CD14-positive monocyte (primary cell): ENCODE data around the gene TM9SF3. TPM values are rescaled to one million over a fixed set of nuclear protein-coding genes. Genes with fewer than 3 reads are reported as not detected.
A peak's percentile ranks its signal among the peaks of the same experiment; 100 is the strongest.

ENCODE experiments used
- DNase-seq, 3 donors: peaks; one replicate each; pipeline ENCODE4 v3.0.0-alpha.2; 2011 to 2022
- H2AFZ ChIP-seq: 2 replicates; pipeline ENCODE4 v1.6.0; 2012; ENCODE audit warnings: mild to moderate bottlenecking, low read depth, low read length, inconsistent platforms; ENCODE audit not compliant: insufficient read depth, poor library complexity, severe bottlenecking
- H3K27ac ChIP-seq, 2 donors: 1 replicate in 1 of 2; 2 replicates in 1 of 2; pipeline ENCODE4 v1.5.1; 2012 to 2013; ENCODE audit warnings: low read length in 2 of 2, control low read depth in 1 of 2, inconsistent platforms in 1 of 2, low read depth in 1 of 2, mild to moderate bottlenecking in 1 of 2
- H3K27me3 ChIP-seq, 2 donors: one replicate each; pipeline versions ENCODE4 v1.6.0 to v1.6.1; 2011 to 2013; ENCODE audit warnings: low read length in 2 of 2; ENCODE audit not compliant: control insufficient read depth in 2 of 2, insufficient read depth in 2 of 2
- H3K36me3 ChIP-seq, 2 donors: replicated peaks in 1 of 2; 1 replicate in 1 of 2; 2 replicates in 1 of 2; pipeline versions ENCODE4 v1.5.1 to v1.6.1; 2012 to 2013; ENCODE audit warnings: low read length in 2 of 2, control low read depth in 1 of 2, inconsistent platforms in 1 of 2, mild to moderate bottlenecking in 1 of 2; ENCODE audit not compliant: insufficient read depth in 2 of 2, control insufficient read depth in 1 of 2
- H3K4me1 ChIP-seq, 2 donors: 1 replicate in 1 of 2; 2 replicates in 1 of 2; pipeline versions ENCODE4 v1.5.1 to v1.6.1; 2012 to 2013; ENCODE audit warnings: low read length in 2 of 2, control low read depth in 1 of 2, inconsistent platforms in 1 of 2, mild to moderate bottlenecking in 1 of 2, moderate library complexity in 1 of 2; ENCODE audit not compliant: insufficient read depth in 2 of 2, control insufficient read depth in 1 of 2
- H3K4me2 ChIP-seq: replicated peaks from 2 replicates; pipeline ENCODE3; 2012; ENCODE audit warnings: low read length, moderate library complexity, mild to moderate bottlenecking; ENCODE audit not compliant: poor library complexity, severe bottlenecking; ENCODE audit errors: extremely low read depth
- H3K4me3 ChIP-seq, 3 experiments: fragments of 200-600 bp in 1 of 3; sonication (generic) in 1 of 3; replicated peaks in 1 of 3; 1 replicate in 2 of 3; 2 replicates in 1 of 3; pipeline ENCODE4 v1.5.1; 2011 to 2013; ENCODE audit warnings: low read length in 3 of 3, mild to moderate bottlenecking in 3 of 3, control low read depth in 2 of 3, low read depth in 2 of 3, inconsistent platforms in 1 of 3, moderate library complexity in 1 of 3
- H3K79me2 ChIP-seq: 2 replicates; pipeline ENCODE4 v1.6.0; 2012; ENCODE audit warnings: mild to moderate bottlenecking, control low read depth, inconsistent platforms, low read length, moderate library complexity; ENCODE audit not compliant: insufficient read depth
- H3K9ac ChIP-seq: 2 replicates; pipeline ENCODE4 v1.6.0; 2017; ENCODE audit warnings: low read length, mild to moderate bottlenecking; ENCODE audit not compliant: insufficient read depth, poor library complexity, severe bottlenecking
- H3K9me3 ChIP-seq, 2 donors: replicated peaks in 1 of 2; 1 replicate in 1 of 2; 2 replicates in 1 of 2; pipeline versions ENCODE4 v1.5.1 to v1.6.1; 2012 to 2013; ENCODE audit warnings: low read length in 2 of 2, control low read depth in 1 of 2; ENCODE audit not compliant: control insufficient read depth in 1 of 2, insufficient read depth in 1 of 2
- H4K20me1 ChIP-seq: 2 replicates; pipeline ENCODE4 v1.6.0; 2012; ENCODE audit warnings: mild to moderate bottlenecking, low read length, control low read depth, moderate library complexity; ENCODE audit not compliant: insufficient read depth
- H3K27ac Mint-ChIP-seq, 7 donors: one replicate each; pipeline ENCODE4 v1.8.0; 2020; ENCODE audit warnings: mild to moderate bottlenecking in 7 of 7, mixed read lengths in 7 of 7, moderate library complexity in 6 of 7, inconsistent platforms in 2 of 7
- H3K27me3 Mint-ChIP-seq, 3 donors: one replicate each; pipeline ENCODE4 v1.8.0; 2021 to 2022; ENCODE audit warnings: low read depth in 3 of 3, mild to moderate bottlenecking in 3 of 3, mixed read lengths in 3 of 3, moderate library complexity in 3 of 3, inconsistent platforms in 1 of 3
- H3K36me3 Mint-ChIP-seq, 2 donors: one replicate each; pipeline ENCODE4 v1.8.0; 2020; ENCODE audit warnings: mixed read lengths in 2 of 2, inconsistent platforms in 1 of 2, mild to moderate bottlenecking in 1 of 2
- H3K4me1 Mint-ChIP-seq: one replicate; pipeline ENCODE4 v1.8.0; 2020; ENCODE audit warnings: mild to moderate bottlenecking, mixed read lengths
- H3K4me3 Mint-ChIP-seq, 2 donors: one replicate each; pipeline ENCODE4 v1.8.0; 2020; ENCODE audit warnings: mild to moderate bottlenecking in 2 of 2, mixed read lengths in 2 of 2, moderate library complexity in 1 of 2
- H3K9me3 Mint-ChIP-seq, 7 donors: one replicate each; pipeline ENCODE4 v1.8.0; 2020 to 2022; ENCODE audit warnings: mixed read lengths in 7 of 7, mild to moderate bottlenecking in 6 of 7, moderate library complexity in 6 of 7, inconsistent platforms in 2 of 7
- CTCF ChIP-seq: fragments of 200-600 bp; IDR thresholded peaks from one replicate; pipeline ENCODE4 v1.8.0; 2022; ENCODE audit warnings: antibody characterized with exemption, mild to moderate bottlenecking
- WGBS: methylation state at CpG from one replicate; pipeline ENCODE4 v1.1.5; 2013; ENCODE audit warnings: missing lambda C conversion rate; ENCODE audit not compliant: insufficient coverage; 5-methylcytosine and 5-hydroxymethylcytosine counted together
- intact Hi-C, 2 donors: fragments of 100-400 bp; cut with micrococcal nuclease; formaldehyde crosslinking; loops; one replicate each; pipeline versions ENCODE4 v1.15.0 to v1.15.1; 2023
- polyA plus RNA-seq, 3 donors: library from polyadenylated mRNA; depleted of rRNA in 1 of 3; unstranded in 2 of 3; stranded (reverse) in 1 of 3; fragments of 300-500 nt in 2 of 3; fragments of >200 nt in 1 of 3; fragmentation: Illumina TruSeq in 2 of 3; gene quantifications; 1 replicate in 2 of 3; 2 replicates in 1 of 3; pipeline ENCODE4 v1.2.3, GENCODE V29; 2012 to 2021

Gene TM9SF3
- polyA plus RNA-seq, 3 donors = 23.9 to 67.1 (median 59.9) TPM

GRCh38 chr10:96578633-96579032, 8.2 kb downstream of the TM9SF3 start:
- no peak for DNase-seq
- H3K79me2 ChIP-seq = peaks cover 99% of the 10 kb centered on the region
- H3K4me3 ChIP-seq = no peak overlapping the region
- peaks cover 19 to 30% of the 10 kb centered on the region in 2 donors for H3K36me3 Mint-ChIP-seq
- H3K4me1 Mint-ChIP-seq = peaks cover 47% of the 10 kb centered on the region
- H3K4me3 Mint-ChIP-seq = no peak overlapping the region
- H3K36me3 ChIP-seq = peaks cover 8 to 23% of the 10 kb centered on the region in 2 donors
- H2AFZ ChIP-seq = no peak overlapping the region
- no peak overlapping the region for H3K27ac ChIP-seq
- H4K20me1 ChIP-seq = peaks cover 98% of the 10 kb centered on the region
- peaks cover 0 to under 1% (median 0%) of the 10 kb centered on the region in 3 donors for H3K27me3 Mint-ChIP-seq
- peaks cover 0 to 2% (median 0%) of the 10 kb centered on the region in 7 donors for H3K9me3 Mint-ChIP-seq
- TF ChIP-seq CTCF = no peak
- intact Hi-C loops = no loop called here
- H3K27me3 ChIP-seq = no peaks in the 10 kb centered on the region
- H3K9me3 ChIP-seq = no peaks in the 10 kb centered on the region
- H3K9ac ChIP-seq = no peak overlapping the region
- H3K4me1 ChIP-seq = peaks cover 3 to 13% of the 10 kb centered on the region in 2 donors
- H3K27ac Mint-ChIP-seq = no peak overlapping the region
- no CpG with 5 or more reads among the region's 5 CpGs for WGBS
- H3K4me2 ChIP-seq = no peak overlapping the region

GRCh38 chr10:96578022-96578421, 8.8 kb downstream of the TM9SF3 start:
- H3K4me3 ChIP-seq = no peak overlapping the region
- H3K36me3 Mint-ChIP-seq = peaks cover 25 to 33% of the 10 kb centered on the region in 2 donors
- H3K79me2 ChIP-seq = peaks cover 99% of the 10 kb centered on the region
- WGBS = no CpG with 5 or more reads among the region's 4 CpGs
- H3K27me3 Mint-ChIP-seq = no peaks in the 10 kb centered on the region
- H3K27ac ChIP-seq = no peak overlapping the region
- H3K27ac Mint-ChIP-seq = peak overlapping the region in 2 of 7 donors; percentile 56 to 75
- peaks cover 0 to 10% of the 10 kb centered on the region in 2 donors for H3K4me1 ChIP-seq
- H3K9me3 Mint-ChIP-seq = peaks cover 0 to 2% (median 0%) of the 10 kb centered on the region in 7 donors
- intact Hi-C loops = no loop called here
- H3K4me2 ChIP-seq = no peak overlapping the region
- no peak for DNase-seq
- H3K4me3 Mint-ChIP-seq = no peak overlapping the region
- H4K20me1 ChIP-seq = peaks cover 98% of the 10 kb centered on the region
- TF ChIP-seq CTCF = no peak
- no peak overlapping the region for H2AFZ ChIP-seq
- H3K4me1 Mint-ChIP-seq = peaks cover 41% of the 10 kb centered on the region
- no peaks in the 10 kb centered on the region for H3K27me3 ChIP-seq
- peaks cover 13 to 28% of the 10 kb centered on the region in 2 donors for H3K36me3 ChIP-seq
- no peaks in the 10 kb centered on the region for H3K9me3 ChIP-seq
- H3K9ac ChIP-seq = no peak overlapping the region
